Measurements from ENCODE around the gene CRY2. TPM values are rescaled to one million over a fixed set of nuclear protein-coding genes. Genes with fewer than 3 reads are reported as not detected.
A peak's percentile ranks its signal among the peaks of the same experiment; 100 is the strongest.

Gene CRY2
- total and polyA plus RNA-seq, 2 of the 8 experiments (the other 6 are each of a cell fraction or from before 2014, with no cell fraction given), result 8.0 to 9.4 TPM

- Histone ChIP-seq H3K4me3 (ENCODE audit: extremely low read depth in 1 of 4, insufficient read depth in 2 of 4, low read depth in 3 of 4, low read length in 4 of 4) (no peak overlapping the region), H2AFZ (ENCODE audit: low read length) (no peak overlapping the region), H3K14ac (ENCODE audit: insufficient read length) (no peak overlapping the region), H2BK20ac (ENCODE audit: low read length) (no peak overlapping the region), H3K23me2 (ENCODE audit: low read depth, low read length) (peaks cover 2% of the 10 kb centered on the region; the same call in 1 of the 2 replicates), H2BK5ac (ENCODE audit: low read depth, low read length) (no peak overlapping the region), H3K36me3 (ENCODE audit: control insufficient read depth in 2 of 4, insufficient read depth in 4 of 4, low read length in 3 of 4) (no peaks in the 10 kb centered on the region), H2BK120ac (replicated peaks; ENCODE audit: low read depth, low read length) (no peak overlapping the region), H3K79me1 (ENCODE audit: low read depth, low read length) (no peaks in the 10 kb centered on the region; the same call in 1 of the 2 replicates), H3K27ac (ENCODE audit: low read depth, low read length) (no peak overlapping the region), H4K91ac (replicated peaks; ENCODE audit: insufficient read length, low read length) (no peak overlapping the region), H4K20me1 (replicated peaks in 1 of 2; ENCODE audit: control insufficient read depth in 1 of 2, insufficient read depth in 2 of 2, low read length in 2 of 2) (peaks cover 2 to 6% of the 10 kb centered on the region in 2 experiments), H3K4me1 (replicated peaks in 1 of 4; ENCODE audit: control insufficient read depth in 3 of 4, insufficient read depth in 4 of 4, low read length in 3 of 4) (peaks cover 0 to 8% (median 5%) of the 10 kb centered on the region in 4 experiments; a peak in 5 of 7 replicates), H3K9me3 (ENCODE audit: insufficient read depth in 2 of 2, low read depth in 1 of 2, low read length in 1 of 2) (no peaks in the 10 kb centered on the region), H3K18ac (ENCODE audit: extremely low read depth, low read length) (no peak overlapping the region), H2BK15ac (ENCODE audit: low read length) (no peak overlapping the region), H4K8ac (ENCODE audit: extremely low read depth, insufficient read depth, low read length) (no peak overlapping the region), H3K56ac (replicated peaks; ENCODE audit: insufficient read length, low read depth, low read length) (no peak overlapping the region), H3K79me2 (ENCODE audit: control insufficient read depth in 1 of 2, insufficient read depth in 2 of 2, low read length in 2 of 2) (0 out of 4 replicates have a peak, but pooled peaks cover 0 to 5% of the 10 kb centered on the region in 2 experiments), H3K9ac (replicated peaks in 1 of 4; ENCODE audit: extremely low read depth in 1 of 4, low read depth in 3 of 4, low read length in 3 of 4) (no peak overlapping the region), H3K23ac (ENCODE audit: insufficient read length) (no peak overlapping the region), H3K4ac (replicated peaks; ENCODE audit: insufficient read length, low read depth, low read length) (no peak overlapping the region), H3K4me2 (ENCODE audit: insufficient read depth in 1 of 2, low read depth in 2 of 2, low read length in 2 of 2) (peak overlapping the region in 1 of 2 experiments; percentile 77; a peak in 1 of 4 replicates), H3K27me3 (replicated peaks in 1 of 4; ENCODE audit: control insufficient read depth in 3 of 4, extremely low read depth in 1 of 4, insufficient read depth in 3 of 4, low read length in 3 of 4) (peaks cover 5 to 25% (median 12%) of the 10 kb centered on the region in 4 experiments; a peak in 6 of 7 replicates), H2BK12ac (ENCODE audit: low read depth, low read length) (no peak overlapping the region), H2AK5ac (ENCODE audit: low read depth, low read length) (no peak overlapping the region), H4K5ac (ENCODE audit: insufficient read length, low read depth, low read length) (no peak overlapping the region)
- CTCF ChIA-PET (ENCODE audit: partially characterized antibody), result interaction anchor here (0.6 to 6.3 kb wide), 3 partner anchors 14 to 239 kb away, joined by 3 to 50 read pairs (median 15); no protein-coding TSS in a partner anchor
- POLR2A ChIA-PET (ENCODE audit: partially characterized antibody), result interaction anchor here (0.9 to 2.2 kb wide), 3 partner anchors 15 to 50 kb away, joined by 3 to 17 read pairs (median 3); no protein-coding TSS in a partner anchor
- FAIRE-seq, result no peak
- DNase-seq (ENCODE audit: low read depth in 1 of 2, low spot score in 2 of 2), result no peak
- WGBS, 2 experiments (ENCODE audit: extremely low coverage in 1 of 2, insufficient coverage in 1 of 2, insufficient read length in 1 of 2, insufficient replicate concordance in 2 of 2, low coverage in 1 of 2, low lambda C conversion rate in 2 of 2, missing lambda C conversion rate in 1 of 2), result 74% methylated on average over 4 of the region's 4 CpGs; no CpG with 5 or more reads in 1 of the 2 experiments
- TF ChIP-seq SIN3A (conservative IDR thresholded peaks at IDR 0.05 in 1 of 2, IDR thresholded peaks at IDR 0.05 in 1 of 2; ENCODE audit: low read depth in 1 of 2, low read length in 2 of 2) (no peak), NANOG (IDR thresholded peaks at IDR 0.05; ENCODE audit: insufficient read depth, low read depth, low read length, poor library complexity, severe bottlenecking) (no peak), TEAD4 (IDR thresholded peaks at IDR 0.05; ENCODE audit: low read depth, low read length) (no peak), MAFK (IDR thresholded peaks at IDR 0.05; ENCODE audit: low read depth, low read length) (no peak), SP4 (IDR thresholded peaks at IDR 0.05; ENCODE audit: low read length) (no peak), NRF1 (IDR thresholded peaks at IDR 0.05; ENCODE audit: low read depth, low read length) (no peak), RAD21 (IDR thresholded peaks at IDR 0.05 in 1 of 2, conservative IDR thresholded peaks at IDR 0.05 in 1 of 2; ENCODE audit: low read depth in 2 of 2, low read length in 2 of 2) (no peak), HDAC2 (IDR thresholded peaks at IDR 0.05; ENCODE audit: borderline replicate concordance in 1 of 2, low read depth in 2 of 2, low read length in 2 of 2) (no peak), BRCA1 (IDR thresholded peaks at IDR 0.05; ENCODE audit: low read depth, low read length) (no peak), CEBPB (IDR thresholded peaks at IDR 0.05; ENCODE audit: low read depth, low read length) (no peak), TBP (IDR thresholded peaks at IDR 0.05; ENCODE audit: low read depth, low read length) (no peak), CHD1 (IDR thresholded peaks at IDR 0.05; ENCODE audit: low read depth, low read length) (no peak), SUZ12 (IDR thresholded peaks at IDR 0.05; ENCODE audit: low read length) (no peak)
Measured at GRCh38 chr11:45846174-45846675, 1.1 kb upstream of the CRY2 start.

All from H1 (cell line).